IMR-90 (cell line): ENCODE results near the gene PSMB11. TPM values are rescaled to one million over a fixed set of nuclear protein-coding genes. Genes with fewer than 3 reads are reported as not detected.

Experiments
- ATAC-seq: fragments of 200-7000 bp; cut with Tn5 transposase; 2 replicates; pipeline ENCODE4 v1.9.1; 2020; ENCODE audit warnings: low read depth, mild to moderate bottlenecking, moderate library complexity
- BruUV-seq: library from RNA; stranded (reverse); fragments of 400-500 nt; replicated peaks from 2 replicates; lab custom pipeline; 2021; lab: Mats Ljungman, UMichigan
- CTCF ChIA-PET: fragments of 300-600 bp; formaldehyde crosslinking; extraction: SDS; loops from one replicate; lab custom pipeline; 2021; ENCODE audit warnings: antibody characterized with exemption; lab: Yijun Ruan, JAX
- POLR2A ChIA-PET: fragments of 300-600 bp; sonication (Branson Sonifier 250); formaldehyde crosslinking; loops from one replicate; lab custom pipeline; 2022; ENCODE audit warnings: antibody characterized with exemption; ENCODE audit not compliant: unreplicated experiment; lab: Charles Lee
- DNase-seq: peaks from one replicate; pipeline ENCODE4 v3.0.0; 2013
- H2AFZ ChIP-seq: replicated peaks from 2 replicates; pipeline ENCODE3; 2013; ENCODE audit warnings: low read length, mild to moderate bottlenecking; ENCODE audit not compliant: poor library complexity
- H2AK5ac ChIP-seq: 2 replicates; pipeline ENCODE4 v1.6.1; 2013; ENCODE audit warnings: low read depth, low read length, inconsistent platforms
- H2AK9ac ChIP-seq: replicated peaks from 2 replicates; pipeline ENCODE3; 2013; ENCODE audit warnings: mild to moderate bottlenecking, low read depth, low read length, moderate library complexity; ENCODE audit not compliant: poor library complexity
- H2BK120ac ChIP-seq: 2 replicates; pipeline ENCODE4 v1.6.1; 2013; ENCODE audit warnings: low read depth, low read length, inconsistent platforms
- H2BK15ac ChIP-seq: 3 replicates; pipeline ENCODE4 v1.6.1; 2013; ENCODE audit warnings: low read depth, low read length, inconsistent platforms
- H2BK20ac ChIP-seq: 2 replicates; pipeline ENCODE4 v1.6.1; 2013; ENCODE audit warnings: low read depth, mild to moderate bottlenecking, inconsistent platforms, low read length, moderate library complexity
- H2BK5ac ChIP-seq: 2 replicates; pipeline ENCODE4 v1.6.1; 2013; ENCODE audit warnings: mild to moderate bottlenecking, low read depth, low read length, inconsistent platforms; ENCODE audit not compliant: poor library complexity, severe bottlenecking
- H3K14ac ChIP-seq: replicated peaks from 2 replicates; pipeline ENCODE4 v1.6.1; 2013; ENCODE audit warnings: low read depth, low read length, inconsistent platforms
- H3K18ac ChIP-seq: 2 replicates; pipeline ENCODE4 v1.6.1; 2013; ENCODE audit warnings: low read depth, low read length, control low read depth
- H3K23ac ChIP-seq: 2 replicates; pipeline ENCODE4 v1.6.1; 2013; ENCODE audit warnings: low read depth, low read length, inconsistent platforms
- H3K27ac ChIP-seq: 2 replicates; pipeline ENCODE4 v1.5.1; 2013; ENCODE audit warnings: mild to moderate bottlenecking, control low read depth, low read length; ENCODE audit not compliant: insufficient read depth
- H3K27me3 ChIP-seq: 2 replicates; pipeline ENCODE4 v1.6.1; 2013; ENCODE audit warnings: low read length; ENCODE audit not compliant: control insufficient read depth, insufficient read depth
- H3K36me3 ChIP-seq: 2 replicates; pipeline ENCODE4 v1.6.1; 2013; ENCODE audit warnings: low read length, mixed read lengths; ENCODE audit not compliant: control insufficient read depth, insufficient read depth
- H3K4ac ChIP-seq: 2 replicates; pipeline ENCODE4 v1.6.1; 2013; ENCODE audit warnings: low read depth, low read length, inconsistent platforms
- H3K4me1 ChIP-seq: 2 replicates; pipeline ENCODE4 v1.6.1; 2013; ENCODE audit warnings: low read length, mixed read lengths; ENCODE audit not compliant: control insufficient read depth, insufficient read depth
- H3K4me2 ChIP-seq: 2 replicates; pipeline ENCODE4 v1.6.1; 2013; ENCODE audit warnings: low read depth, mild to moderate bottlenecking, control low read depth, low read length, moderate library complexity
- H3K4me3 ChIP-seq: 2 replicates; pipeline ENCODE4 v1.5.1; 2013; ENCODE audit warnings: low read depth, mild to moderate bottlenecking, control low read depth, low read length, moderate library complexity; ENCODE audit not compliant: insufficient read depth
- H3K56ac ChIP-seq: 2 replicates; pipeline ENCODE4 v1.6.1; 2013; ENCODE audit warnings: low read length, inconsistent platforms; ENCODE audit not compliant: insufficient read depth; ENCODE audit errors: extremely low read depth
- H3K79me1 ChIP-seq, 2 experiments: 2 replicates each; pipeline ENCODE4 v1.6.1; 2013; ENCODE audit warnings: low read length in 2 of 2, inconsistent platforms in 1 of 2, low read depth in 1 of 2
- H3K9ac ChIP-seq: 2 replicates; pipeline ENCODE4 v1.6.1; 2013; ENCODE audit warnings: low read depth, low read length, control low read depth
- H3K9me1 ChIP-seq: 2 replicates; pipeline ENCODE4 v1.6.1; 2013; ENCODE audit warnings: low read length, inconsistent platforms; ENCODE audit not compliant: insufficient read depth
- H3K9me3 ChIP-seq: 2 replicates; pipeline ENCODE4 v1.6.1; 2013; ENCODE audit warnings: low read length; ENCODE audit not compliant: control insufficient read depth, insufficient read depth
- H4K20me1 ChIP-seq: 2 replicates; pipeline ENCODE4 v1.6.1; 2013; ENCODE audit warnings: low read length, inconsistent platforms; ENCODE audit not compliant: insufficient read depth
- H4K5ac ChIP-seq: 2 replicates; pipeline ENCODE4 v1.6.1; 2013; ENCODE audit warnings: mild to moderate bottlenecking, low read depth, low read length, control low read depth
- H4K8ac ChIP-seq, 2 experiments: 2 replicates each; pipeline ENCODE4 v1.6.1; 2013; ENCODE audit warnings: low read depth in 2 of 2, low read length in 2 of 2, control low read depth in 1 of 2, inconsistent platforms in 1 of 2
- H4K91ac ChIP-seq: 2 replicates; pipeline ENCODE4 v1.6.1; 2013; ENCODE audit warnings: low read depth, low read length, inconsistent platforms; ENCODE audit not compliant: insufficient read depth
- BHLHE40 ChIP-seq: fragments of 150-350 bp; IDR thresholded peaks from 2 replicates; pipeline ENCODE4 v1.6.1; 2016; ENCODE audit warnings: mild to moderate bottlenecking, low read depth, low read length
- CEBPB ChIP-seq: IDR thresholded peaks from 2 replicates; pipeline ENCODE4 v1.6.1; 2012; ENCODE audit warnings: low read depth, low read length, improper control_type of control experiment
- CHD1 ChIP-seq: IDR thresholded peaks from 2 replicates; pipeline ENCODE4 v1.6.1; 2012; ENCODE audit warnings: low read depth, low read length, improper control_type of control experiment
- FOS ChIP-seq: fragments of 150-350 bp; IDR thresholded peaks from 2 replicates; pipeline ENCODE4 v1.6.1; 2016; ENCODE audit warnings: low read depth, low read length
- MAFK ChIP-seq: IDR thresholded peaks from 2 replicates; pipeline ENCODE4 v1.6.1; 2012; ENCODE audit warnings: low read depth, low read length, improper control_type of control experiment
- MAZ ChIP-seq: IDR thresholded peaks from 2 replicates; pipeline ENCODE4 v1.6.1; 2012; ENCODE audit warnings: low read depth, mild to moderate bottlenecking, low read length, improper control_type of control experiment, moderate library complexity, borderline replicate concordance
- MXI1 ChIP-seq: IDR thresholded peaks from 2 replicates; pipeline ENCODE4 v1.6.1; 2012; ENCODE audit warnings: low read depth, mild to moderate bottlenecking, low read length, moderate library complexity, borderline replicate concordance
- NFE2L2 ChIP-seq: fragments of 150-350 bp; IDR thresholded peaks from 2 replicates; pipeline ENCODE4 v1.6.1; 2016; ENCODE audit warnings: low read depth, mild to moderate bottlenecking, low read length
- POLR2A ChIP-seq: IDR thresholded peaks from 2 replicates; pipeline ENCODE4 v1.6.1; 2012; ENCODE audit warnings: mild to moderate bottlenecking, low read depth, low read length
- RAD21 ChIP-seq: IDR thresholded peaks from 2 replicates; pipeline ENCODE4 v1.6.1; 2012; ENCODE audit warnings: low read length, improper control_type of control experiment
- RCOR1 ChIP-seq: IDR thresholded peaks from 2 replicates; pipeline ENCODE4 v1.6.1; 2012; ENCODE audit warnings: mild to moderate bottlenecking, low read length, improper control_type of control experiment; ENCODE audit not compliant: insufficient replicate concordance
- RFX5 ChIP-seq: IDR thresholded peaks from 2 replicates; pipeline ENCODE4 v1.8.0; 2012; ENCODE audit warnings: low read depth, mild to moderate bottlenecking, low read length, moderate library complexity
- SMC3 ChIP-seq: fragments of 150-350 bp; IDR thresholded peaks from 2 replicates; pipeline ENCODE4 v1.6.1; 2016; ENCODE audit warnings: low read depth, mild to moderate bottlenecking, antibody characterized with exemption, low read length, moderate library complexity
- WGBS, 2 experiments: methylation state at CpG; one replicate each; pipeline versions ENCODE4 v1.1.5 to v1.1.7; 2013; ENCODE audit warnings: missing lambda C conversion rate in 2 of 2; ENCODE audit not compliant: insufficient read length in 1 of 2; ENCODE audit errors: extremely low coverage in 2 of 2; 5-methylcytosine and 5-hydroxymethylcytosine counted together
- dilution Hi-C: fragments of 300-500 bp; cut with HindIII; formaldehyde crosslinking; loops from one replicate; pipeline ENCODE4 v1.14.3; 2018; ENCODE audit warnings: low sequenced_read_pairs; ENCODE audit not compliant: unreplicated experiment
- in situ Hi-C: fragments of 300-500 bp; cut with MboI; formaldehyde crosslinking; loops from 3 replicates; pipeline ENCODE4 v1.14.3; 2019; ENCODE audit warnings: low sequenced_read_pairs, inconsistent platforms, mixed read lengths
- intact Hi-C: fragments of 100-400 bp; cut with micrococcal nuclease; formaldehyde crosslinking; loops from 2 replicates; pipeline ENCODE4 v1.10.0; 2022
- polyA plus RNA-seq, 3 experiments: library from polyadenylated mRNA; depleted of rRNA; stranded (reverse); fragments of >200 nt; gene quantifications; 2 replicates each; pipeline ENCODE4 v1.2.3, GENCODE V29; 2012; ENCODE audit warnings: low replicate concordance in 1 of 3
- total RNA-seq: library from RNA; depleted of rRNA; stranded (reverse); fragments of >200 nt; gene quantifications from 2 replicates; pipeline ENCODE4 v1.2.3, GENCODE V29; 2012
- TF ChIP-seq, protein P1 (sequence below): conservative IDR thresholded peaks from 2 replicates; pipeline ENCODE4 v1.5.1; 2012; ENCODE audit warnings: mild to moderate bottlenecking, low read depth, low read length, improper control_type of control experiment
- TF ChIP-seq, protein P2 (sequence below): fragments of 150-350 bp; IDR thresholded peaks from 2 replicates; pipeline ENCODE4 v1.6.1; 2017; ENCODE audit warnings: mild to moderate bottlenecking, antibody characterized with exemption, low read length, low read depth

Gene PSMB11
- total and polyA plus RNA-seq, 2 of the 4 experiments (the other 2 are of a cell fraction) = not detected

DNA sequence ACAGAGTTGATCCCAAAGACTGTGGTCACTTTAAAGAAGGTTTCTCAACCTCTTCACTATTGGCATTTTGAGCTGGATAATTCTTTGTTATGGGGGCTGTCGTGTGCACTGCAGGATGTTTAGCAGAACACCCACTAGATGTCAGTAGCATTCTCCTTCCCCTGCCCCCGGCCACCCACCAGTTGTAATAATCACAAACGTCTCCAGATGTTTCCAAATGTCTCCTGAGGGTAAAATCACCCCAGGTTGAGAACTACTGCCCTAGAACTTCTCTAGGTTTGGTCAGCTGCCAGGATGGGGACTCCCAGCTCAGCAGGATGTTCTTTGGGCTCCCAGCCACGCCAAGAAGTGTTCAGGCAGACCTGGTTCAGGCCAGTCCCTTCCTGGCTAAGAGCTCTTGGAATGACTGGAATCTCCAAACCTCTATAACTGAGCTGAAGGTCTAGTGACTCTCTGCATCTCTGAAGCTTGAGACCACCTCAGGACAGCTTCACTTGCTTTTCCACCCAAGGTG lies 47.2 kb upstream of the PSMB11 start:
- Histone ChIP-seq H2AK5ac (peak overlapping the region; percentile 14; the same call in 1 of the 2 replicates), H2AK9ac (no peak overlapping the region), H3K36me3 (no peaks in the 10 kb centered on the region), H3K18ac (no peak overlapping the region), H3K27ac (no peak overlapping the region), H3K23ac (no peak overlapping the region), H4K8ac (peak overlapping the region in 1 of 2 experiments; percentile 63; a peak in 1 of 4 replicates), H3K9me3 (no peaks in the 10 kb centered on the region), H3K14ac (0 out of 2 replicates have a peak overlapping the region, but pooled peaks have one; percentile 58), H2BK15ac (no peak overlapping the region), H4K5ac (no peak overlapping the region), H3K9me1 (no peaks in the 10 kb centered on the region; the same call in 1 of the 2 replicates), H3K4ac (no peak overlapping the region), H3K79me1 (no peaks in the 10 kb centered on the region), H2BK5ac (no peak overlapping the region), H3K27me3 (no peaks in the 10 kb centered on the region; the same call in 1 of the 2 replicates), H2BK120ac (0 out of 2 replicates have a peak overlapping the region, but pooled peaks have one; percentile 37), H4K20me1 (no peaks in the 10 kb centered on the region), H3K4me2 (no peak overlapping the region), H3K9ac (no peak overlapping the region), H2AFZ (peak overlapping the region; percentile 83), H3K4me3 (no peak overlapping the region), H2BK20ac (0 out of 2 replicates have a peak overlapping the region, but pooled peaks have one; percentile 8), H4K91ac (no peak overlapping the region), H3K4me1 (peaks cover 4% of the 10 kb centered on the region), H3K56ac (no peak overlapping the region)
- ChIA-PET CTCF (interaction anchor here (0.6 to 3.2 kb wide), 17 partner anchors 8 to 114 kb away, joined by 3 to 20 read pairs (median 5); partner anchors contain the start of gene CDH24), POLR2A (interaction anchor here (0.7 to 1.2 kb wide), 4 partner anchors 13 to 76 kb away, joined by 3 to 11 read pairs (median 6); no protein-coding TSS in a partner anchor)
- no CpG with 5 or more reads among the region's 4 CpGs for WGBS, 2 experiments
- dilution Hi-C loops = no loop called here
- ATAC-seq (peak; percentile 94), DNase-seq (peak; percentile 48)
- in situ Hi-C loops = loop anchor here (5.0 kb wide), 1 partner anchor 57 kb away; no protein-coding TSS in a partner anchor
- intact Hi-C loops = loop anchor here (1.0 kb wide), 1 partner anchor 63 kb away; no protein-coding TSS in a partner anchor
- TF ChIP-seq, protein P1, sequence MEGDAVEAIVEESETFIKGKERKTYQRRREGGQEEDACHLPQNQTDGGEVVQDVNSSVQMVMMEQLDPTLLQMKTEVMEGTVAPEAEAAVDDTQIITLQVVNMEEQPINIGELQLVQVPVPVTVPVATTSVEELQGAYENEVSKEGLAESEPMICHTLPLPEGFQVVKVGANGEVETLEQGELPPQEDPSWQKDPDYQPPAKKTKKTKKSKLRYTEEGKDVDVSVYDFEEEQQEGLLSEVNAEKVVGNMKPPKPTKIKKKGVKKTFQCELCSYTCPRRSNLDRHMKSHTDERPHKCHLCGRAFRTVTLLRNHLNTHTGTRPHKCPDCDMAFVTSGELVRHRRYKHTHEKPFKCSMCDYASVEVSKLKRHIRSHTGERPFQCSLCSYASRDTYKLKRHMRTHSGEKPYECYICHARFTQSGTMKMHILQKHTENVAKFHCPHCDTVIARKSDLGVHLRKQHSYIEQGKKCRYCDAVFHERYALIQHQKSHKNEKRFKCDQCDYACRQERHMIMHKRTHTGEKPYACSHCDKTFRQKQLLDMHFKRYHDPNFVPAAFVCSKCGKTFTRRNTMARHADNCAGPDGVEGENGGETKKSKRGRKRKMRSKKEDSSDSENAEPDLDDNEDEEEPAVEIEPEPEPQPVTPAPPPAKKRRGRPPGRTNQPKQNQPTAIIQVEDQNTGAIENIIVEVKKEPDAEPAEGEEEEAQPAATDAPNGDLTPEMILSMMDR = peak; percentile 71
- TF ChIP-seq RAD21 = peak; percentile 71
- TF ChIP-seq SMC3 = peak; percentile 64
- TF ChIP-seq MXI1 = no peak
- TF ChIP-seq, protein P2, sequence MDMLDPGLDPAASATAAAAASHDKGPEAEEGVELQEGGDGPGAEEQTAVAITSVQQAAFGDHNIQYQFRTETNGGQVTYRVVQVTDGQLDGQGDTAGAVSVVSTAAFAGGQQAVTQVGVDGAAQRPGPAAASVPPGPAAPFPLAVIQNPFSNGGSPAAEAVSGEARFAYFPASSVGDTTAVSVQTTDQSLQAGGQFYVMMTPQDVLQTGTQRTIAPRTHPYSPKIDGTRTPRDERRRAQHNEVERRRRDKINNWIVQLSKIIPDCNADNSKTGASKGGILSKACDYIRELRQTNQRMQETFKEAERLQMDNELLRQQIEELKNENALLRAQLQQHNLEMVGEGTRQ = no peak
- TF ChIP-seq CEBPB = no peak
- TF ChIP-seq RFX5 = no peak
- TF ChIP-seq POLR2A = no peak
- no peak for TF ChIP-seq MAFK
- no peak for TF ChIP-seq MAZ
- TF ChIP-seq BHLHE40 = no peak
- no peak for TF ChIP-seq NFE2L2
- TF ChIP-seq FOS = no peak
- no peak for TF ChIP-seq RCOR1
- TF ChIP-seq CHD1 = no peak
- no TSS peak for BruUV-seq
